Tibial nerve (tissue), 4 donors: ENCODE results near the gene PLEKHM2. TPM values are rescaled to one million over a fixed set of nuclear protein-coding genes. Genes with fewer than 3 reads are reported as not detected.

Experiments
- DNase-seq, 2 donors: peaks; one replicate each; pipeline ENCODE4 v3.0.0-alpha.2; 2019; ENCODE audit warnings: low spot score in 2 of 2
- H3K27ac ChIP-seq, 4 donors: fragments of 200-600 bp; sonication (generic) in 3 of 4; one replicate each; pipeline ENCODE4 v1.5.1; 2017 to 2019; ENCODE audit warnings: mild to moderate bottlenecking in 1 of 4
- H3K27me3 ChIP-seq, 2 donors: fragments of 200-600 bp; sonication (generic) in 1 of 2; one replicate each; pipeline versions ENCODE4 v1.5.1 to v1.6.0; 2017 to 2019
- H3K36me3 ChIP-seq, 3 donors: fragments of 200-600 bp; sonication (generic); one replicate each; pipeline ENCODE4 v1.5.1; 2018 to 2019
- H3K4me1 ChIP-seq, 4 donors: fragments of 200-600 bp; sonication (generic) in 3 of 4; one replicate each; pipeline ENCODE4 v1.5.1; 2017 to 2019
- H3K4me3 ChIP-seq, 4 donors: fragments of 200-600 bp; sonication (generic) in 3 of 4; one replicate each; pipeline ENCODE4 v1.5.1; 2017 to 2019; ENCODE audit warnings: mild to moderate bottlenecking in 1 of 4, moderate library complexity in 1 of 4
- H3K9me3 ChIP-seq, 4 donors: fragments of 200-600 bp; sonication (generic) in 3 of 4; one replicate each; pipeline ENCODE4 v1.5.1; 2017 to 2019
- EP300 ChIP-seq, 2 donors: sonication (generic); formaldehyde crosslinking; IDR thresholded peaks; one replicate each; pipeline ENCODE4 v1.6.1; 2017; ENCODE audit warnings: antibody characterized with exemption in 2 of 2, mild to moderate bottlenecking in 1 of 2
- POLR2A ChIP-seq, 2 donors: fragments of 450-650 bp; IDR thresholded peaks; one replicate each; pipeline ENCODE4 v1.6.1; 2017; ENCODE audit warnings: antibody characterized with exemption in 2 of 2, mild to moderate bottlenecking in 2 of 2, moderate library complexity in 2 of 2
- WGBS, 2 donors: methylation state at CpG; one replicate each; pipeline ENCODE4 v1.1.5; 2018; 5-methylcytosine and 5-hydroxymethylcytosine counted together
- total RNA-seq, 4 donors: library from RNA; depleted of rRNA; stranded (reverse); fragments of >200 nt; gene quantifications; one replicate each; pipeline ENCODE4 v1.1.0, GENCODE V29; 2016
- TF ChIP-seq, protein P1 (sequence below), 5 experiments: fragments of 200-600 bp in 3 of 5; fragments of 450-650 bp in 2 of 5; sonication (generic) in 3 of 5; IDR thresholded peaks; one replicate each; pipeline ENCODE4 v1.5.1; 2016 to 2019; ENCODE audit warnings: antibody characterized with exemption in 5 of 5, mild to moderate bottlenecking in 3 of 5, moderate library complexity in 2 of 5

PLEKHM2 gene
- total RNA-seq, 4 donors from 2014 or later, result 54.0 to 80.4 (median 57.1) TPM

DNA sequence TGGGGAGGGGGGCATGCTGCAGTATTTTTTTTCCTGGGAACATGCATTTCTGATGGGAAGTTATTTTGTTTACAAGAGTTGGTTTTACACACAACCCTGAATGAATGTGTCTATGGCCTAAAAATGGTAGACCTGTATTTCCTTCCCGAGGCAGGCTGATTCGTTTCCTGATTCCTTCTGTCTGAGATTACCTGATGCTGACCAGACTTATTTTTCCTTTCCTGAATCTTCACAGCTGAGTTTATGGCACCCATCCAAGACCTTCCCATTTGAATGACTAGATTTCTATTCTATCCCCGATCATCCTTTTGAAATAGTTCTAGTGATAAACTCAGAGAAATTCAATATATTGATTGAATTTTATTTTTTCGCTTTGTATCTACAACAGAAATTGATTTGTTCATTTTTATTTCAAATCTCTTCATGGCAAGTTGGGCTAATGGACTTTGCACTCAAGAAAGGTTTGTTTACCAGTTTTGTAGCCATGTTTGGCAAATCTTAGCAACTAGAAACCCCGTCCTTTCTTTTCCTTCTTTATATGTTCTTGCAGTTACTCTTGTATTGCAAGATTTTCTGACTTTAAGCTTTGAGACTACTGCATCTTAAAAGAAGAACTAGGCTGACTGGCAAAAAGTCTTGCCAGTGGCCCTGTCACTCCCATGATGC lies 15.9 kb upstream of the PLEKHM2 start:
- Histone ChIP-seq H3K4me3 (no peak overlapping the region), H3K9me3 (no peaks in the 10 kb centered on the region), H3K27ac (no peak overlapping the region), H3K27me3 (no peaks in the 10 kb centered on the region), H3K4me1 (no peaks in the 10 kb centered on the region), H3K36me3 (peaks cover 0 to 6% (median 0%) of the 10 kb centered on the region in 3 donors)
- DNase-seq, result no peak
- WGBS, 2 donors, result 78 to 80% methylated on average over 5 of the region's 5 CpGs
- TF ChIP-seq, protein P1, sequence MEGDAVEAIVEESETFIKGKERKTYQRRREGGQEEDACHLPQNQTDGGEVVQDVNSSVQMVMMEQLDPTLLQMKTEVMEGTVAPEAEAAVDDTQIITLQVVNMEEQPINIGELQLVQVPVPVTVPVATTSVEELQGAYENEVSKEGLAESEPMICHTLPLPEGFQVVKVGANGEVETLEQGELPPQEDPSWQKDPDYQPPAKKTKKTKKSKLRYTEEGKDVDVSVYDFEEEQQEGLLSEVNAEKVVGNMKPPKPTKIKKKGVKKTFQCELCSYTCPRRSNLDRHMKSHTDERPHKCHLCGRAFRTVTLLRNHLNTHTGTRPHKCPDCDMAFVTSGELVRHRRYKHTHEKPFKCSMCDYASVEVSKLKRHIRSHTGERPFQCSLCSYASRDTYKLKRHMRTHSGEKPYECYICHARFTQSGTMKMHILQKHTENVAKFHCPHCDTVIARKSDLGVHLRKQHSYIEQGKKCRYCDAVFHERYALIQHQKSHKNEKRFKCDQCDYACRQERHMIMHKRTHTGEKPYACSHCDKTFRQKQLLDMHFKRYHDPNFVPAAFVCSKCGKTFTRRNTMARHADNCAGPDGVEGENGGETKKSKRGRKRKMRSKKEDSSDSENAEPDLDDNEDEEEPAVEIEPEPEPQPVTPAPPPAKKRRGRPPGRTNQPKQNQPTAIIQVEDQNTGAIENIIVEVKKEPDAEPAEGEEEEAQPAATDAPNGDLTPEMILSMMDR (IDR thresholded peaks at IDR 0.05), result no peak
- TF ChIP-seq POLR2A (IDR thresholded peaks at IDR 0.05), result no peak
- TF ChIP-seq EP300 (IDR thresholded peaks at IDR 0.05), result no peak

DNA sequence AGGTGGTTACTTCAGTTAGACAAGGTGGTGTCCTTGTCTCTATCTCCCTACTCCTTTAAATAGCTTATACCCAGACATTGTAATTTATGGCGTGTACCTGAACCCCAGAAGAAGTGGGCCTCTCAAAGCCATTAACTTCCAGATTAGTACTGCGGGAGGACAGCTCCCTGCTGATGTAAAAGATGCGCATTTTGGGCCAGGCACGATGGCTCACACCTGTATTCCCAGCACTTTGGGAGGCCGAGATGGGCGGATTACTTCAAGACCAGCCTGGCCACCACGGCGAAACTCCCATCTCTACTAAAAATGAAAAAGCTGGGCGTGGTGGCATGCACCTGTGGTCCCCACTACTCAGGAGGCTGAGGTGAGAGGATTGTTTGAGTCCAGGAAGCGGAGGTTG lies 15.0 kb upstream of the PLEKHM2 start:
- WGBS, 2 donors, result 91 to 93% methylated on average over 10 of the region's 10 CpGs
- H3K9me3 ChIP-seq, result no peaks in the 10 kb centered on the region
- TF ChIP-seq EP300 (IDR thresholded peaks at IDR 0.05) (no peak), POLR2A (IDR thresholded peaks at IDR 0.05) (no peak)
- TF ChIP-seq, protein P1 (IDR thresholded peaks at IDR 0.05), result no peak

DNA sequence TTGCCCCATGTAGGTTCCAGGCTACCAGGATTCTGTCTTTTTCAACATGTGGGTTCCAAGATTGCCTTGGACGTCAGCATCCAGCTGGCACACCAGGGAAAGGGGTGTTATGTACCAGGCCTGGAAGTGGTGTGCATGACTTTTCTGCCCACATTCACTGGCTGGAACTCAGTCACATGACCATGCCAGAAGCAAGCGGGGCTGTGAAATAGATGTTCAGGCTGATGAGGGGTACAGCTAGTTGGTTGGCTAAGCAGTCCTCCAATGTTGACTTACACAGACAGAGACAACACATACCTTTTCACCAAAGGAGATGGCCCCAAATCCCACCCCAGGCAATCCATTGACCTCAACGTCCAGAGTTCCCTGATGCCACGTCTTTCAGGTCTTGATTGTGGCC lies 14.3 kb upstream of the PLEKHM2 start:
- Histone ChIP-seq H3K27ac (no peak overlapping the region), H3K9me3 (no peaks in the 10 kb centered on the region), H3K27me3 (no peaks in the 10 kb centered on the region), H3K4me3 (no peak overlapping the region), H3K36me3 (peaks cover 0 to 6% (median 0%) of the 10 kb centered on the region in 3 donors), H3K4me1 (no peaks in the 10 kb centered on the region)
- WGBS, 2 donors, result 61 to 65% methylated on average over 4 of the region's 4 CpGs
- DNase-seq, result no peak
- TF ChIP-seq, protein P1 (IDR thresholded peaks at IDR 0.05), result no peak
- TF ChIP-seq EP300 (IDR thresholded peaks at IDR 0.05), result no peak
- no peak for TF ChIP-seq POLR2A (IDR thresholded peaks at IDR 0.05)

More for the DNA sequence above, 15.0 kb upstream of the PLEKHM2 start:
- Histone ChIP-seq H3K27ac (no peak overlapping the region), H3K4me3 (no peak overlapping the region), H3K27me3 (no peaks in the 10 kb centered on the region), H3K4me1 (no peaks in the 10 kb centered on the region), H3K36me3 (peaks cover 0 to 6% (median 0%) of the 10 kb centered on the region in 3 donors)
- DNase-seq, result no peak

DNA sequence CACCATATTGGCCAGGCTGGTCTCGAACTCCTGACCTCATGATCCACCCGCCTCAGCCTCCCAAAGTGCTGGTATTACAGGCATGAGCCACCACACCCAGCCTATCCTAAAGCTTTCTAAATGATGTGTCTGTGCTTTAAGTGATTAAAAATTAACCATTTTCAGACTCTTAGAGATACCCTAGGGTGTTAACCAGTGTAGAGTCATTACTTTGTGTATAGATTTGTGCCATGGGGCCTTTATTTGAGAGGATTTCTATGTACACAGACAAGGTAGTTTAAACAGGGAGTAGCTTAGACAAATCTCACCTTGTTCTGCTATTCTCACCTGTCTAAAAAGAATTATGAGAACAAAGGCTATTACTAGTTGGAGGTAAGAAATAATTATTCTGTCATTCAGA lies 12.7 kb upstream of the PLEKHM2 start:
- no peaks in the 10 kb centered on the region for H3K9me3 ChIP-seq
- WGBS, 2 donors, result 96 to 100% methylated on average over 2 of the region's 2 CpGs
- no peaks in the 10 kb centered on the region for H3K27me3 ChIP-seq
- no peaks in the 10 kb centered on the region for H3K4me1 ChIP-seq
- DNase-seq, result no peak
- no peak overlapping the region for H3K4me3 ChIP-seq
- H3K27ac ChIP-seq, result no peak overlapping the region
- TF ChIP-seq, protein P1 (IDR thresholded peaks at IDR 0.05), result no peak
- TF ChIP-seq EP300 (IDR thresholded peaks at IDR 0.05) (no peak), POLR2A (IDR thresholded peaks at IDR 0.05) (no peak)
- H3K36me3 ChIP-seq, result peaks cover 0 to 6% (median 0%) of the 10 kb centered on the region in 3 donors

DNA sequence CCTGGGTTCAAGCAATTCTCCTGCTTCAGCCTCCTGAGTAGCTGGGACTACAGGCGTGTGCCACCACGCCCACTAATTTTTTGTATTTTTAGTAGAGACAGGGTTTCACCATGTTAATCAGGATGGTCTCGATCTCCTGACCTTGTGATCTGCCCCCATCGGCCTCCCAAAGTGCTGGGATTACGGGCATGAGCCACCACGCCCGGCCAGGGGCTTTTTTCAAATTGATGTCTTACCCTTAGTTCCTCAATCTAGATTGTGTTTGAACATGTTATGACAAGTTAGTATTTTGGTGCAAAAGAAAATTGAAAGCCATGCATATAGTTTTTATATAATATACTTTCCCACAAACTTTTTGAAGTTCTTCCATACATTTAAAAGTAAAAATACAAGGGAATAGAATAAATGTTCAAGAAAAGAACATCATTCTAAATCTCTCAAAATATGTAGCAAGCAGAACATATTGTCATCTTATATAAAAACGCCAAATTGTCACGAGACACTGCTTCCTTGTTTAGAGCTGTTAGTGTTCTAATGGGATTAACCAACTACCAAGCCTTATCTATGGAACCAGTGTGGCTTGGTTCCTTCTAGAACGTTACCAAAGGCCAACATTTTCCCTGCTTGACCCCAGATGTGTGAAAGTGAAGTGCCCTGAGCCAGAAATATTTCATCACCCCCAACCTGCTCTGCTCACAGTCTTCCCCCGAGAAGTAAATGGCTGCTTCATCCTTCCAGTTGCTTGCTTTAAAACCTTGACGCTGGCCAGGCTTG lies 9.5 kb upstream of the PLEKHM2 start:
- Histone ChIP-seq H3K4me3 (no peak overlapping the region), H3K27me3 (no peaks in the 10 kb centered on the region), H3K4me1 (no peaks in the 10 kb centered on the region), H3K9me3 (no peaks in the 10 kb centered on the region), H3K36me3 (no peaks in the 10 kb centered on the region), H3K27ac (no peak overlapping the region)
- 70 to 73% methylated on average over 12 of the region's 12 CpGs for WGBS, 2 donors
- DNase-seq, result no peak
- TF ChIP-seq, protein P1 (IDR thresholded peaks at IDR 0.05), result no peak
- no peak for TF ChIP-seq POLR2A (IDR thresholded peaks at IDR 0.05)
- no peak for TF ChIP-seq EP300 (IDR thresholded peaks at IDR 0.05)
